ENCODE data around the gene TBC1D22A. TPM values are rescaled to one million over a fixed set of nuclear protein-coding genes. Genes with fewer than 3 reads are reported as not detected.

TBC1D22A gene
- total RNA-seq, 1 donor from 2014 or later: 10.6 TPM

DNA sequence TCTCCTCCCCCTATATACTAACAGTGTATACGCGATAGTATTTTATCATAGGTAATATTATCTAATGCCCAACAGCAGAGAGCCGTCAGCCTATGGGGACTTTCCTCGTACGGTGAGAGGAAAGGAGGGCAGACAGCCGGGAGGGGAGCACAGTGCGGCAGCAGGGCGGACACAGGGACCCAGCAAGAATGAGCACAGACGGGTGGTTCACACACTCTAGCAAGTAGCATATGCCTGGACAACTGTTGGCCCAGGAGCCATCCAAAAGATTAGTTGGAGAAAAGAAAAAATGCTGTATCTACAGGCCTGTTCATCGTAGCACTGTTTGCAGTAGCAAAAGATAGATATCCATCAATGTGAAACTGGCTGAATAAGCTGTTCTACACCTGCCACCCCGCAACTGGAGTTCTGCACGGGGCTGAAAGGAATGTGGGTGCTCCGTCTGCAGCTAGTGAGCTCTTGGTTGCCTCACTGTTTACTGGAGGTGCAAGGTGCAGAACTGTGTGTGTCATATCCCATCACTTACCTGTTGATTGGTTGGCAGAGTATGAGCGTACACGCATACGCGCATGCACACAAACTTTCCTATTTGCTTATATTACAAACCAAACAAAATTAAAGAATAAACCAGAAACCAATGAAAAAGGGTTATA is 324.3 kb downstream of the TBC1D22A start:
- Histone ChIP-seq H4K20me1 (ENCODE audit: low read depth) (peaks cover 5% of the 10 kb centered on the region), H3K4me3 (no peak overlapping the region), H3K9me3 (ENCODE audit: low read depth) (no peaks in the 10 kb centered on the region), H3K4me2 (no peak overlapping the region), H3K36me3 (no peaks in the 10 kb centered on the region), H3F3A (ENCODE audit: low read depth) (no peaks in the 10 kb centered on the region), H3K9ac (no peak overlapping the region), H3K27me3 (no peaks in the 10 kb centered on the region), H3K79me2 (ENCODE audit: low read depth) (no peaks in the 10 kb centered on the region), H3K4me1 (peaks cover 3% of the 10 kb centered on the region), H3K27ac (no peak overlapping the region), H2AFZ (replicated peaks) (no peak overlapping the region)
- Mint-ChIP-seq H3K27ac (no peak overlapping the region), H3K36me3 (no peaks in the 10 kb centered on the region), H3K4me1 (peaks cover 35% of the 10 kb centered on the region), H3K27me3 (ENCODE audit: insufficient read depth, low read depth) (peaks cover 10% of the 10 kb centered on the region), H3K4me3 (no peak overlapping the region), H3K9me3 (no peaks in the 10 kb centered on the region)
- DNase-seq (ENCODE audit: low spot score): no peak
- TF ChIP-seq, protein P1, sequence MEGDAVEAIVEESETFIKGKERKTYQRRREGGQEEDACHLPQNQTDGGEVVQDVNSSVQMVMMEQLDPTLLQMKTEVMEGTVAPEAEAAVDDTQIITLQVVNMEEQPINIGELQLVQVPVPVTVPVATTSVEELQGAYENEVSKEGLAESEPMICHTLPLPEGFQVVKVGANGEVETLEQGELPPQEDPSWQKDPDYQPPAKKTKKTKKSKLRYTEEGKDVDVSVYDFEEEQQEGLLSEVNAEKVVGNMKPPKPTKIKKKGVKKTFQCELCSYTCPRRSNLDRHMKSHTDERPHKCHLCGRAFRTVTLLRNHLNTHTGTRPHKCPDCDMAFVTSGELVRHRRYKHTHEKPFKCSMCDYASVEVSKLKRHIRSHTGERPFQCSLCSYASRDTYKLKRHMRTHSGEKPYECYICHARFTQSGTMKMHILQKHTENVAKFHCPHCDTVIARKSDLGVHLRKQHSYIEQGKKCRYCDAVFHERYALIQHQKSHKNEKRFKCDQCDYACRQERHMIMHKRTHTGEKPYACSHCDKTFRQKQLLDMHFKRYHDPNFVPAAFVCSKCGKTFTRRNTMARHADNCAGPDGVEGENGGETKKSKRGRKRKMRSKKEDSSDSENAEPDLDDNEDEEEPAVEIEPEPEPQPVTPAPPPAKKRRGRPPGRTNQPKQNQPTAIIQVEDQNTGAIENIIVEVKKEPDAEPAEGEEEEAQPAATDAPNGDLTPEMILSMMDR (IDR thresholded peaks at IDR 0.05): no peak
- TF ChIP-seq EZH2phosphoT487 (IDR thresholded peaks at IDR 0.05) (no peak), EZH2 (IDR thresholded peaks at IDR 0.05) (no peak)

- Histone ChIP-seq H3K27ac (no peak overlapping the region), H3F3A (ENCODE audit: low read depth) (no peaks in the 10 kb centered on the region), H3K9ac (no peak overlapping the region), H3K27me3 (no peaks in the 10 kb centered on the region), H3K4me3 (no peak overlapping the region), H4K20me1 (ENCODE audit: low read depth) (peaks cover 5% of the 10 kb centered on the region), H3K4me1 (peaks cover 11% of the 10 kb centered on the region), H3K4me2 (no peak overlapping the region), H3K9me3 (ENCODE audit: low read depth) (no peaks in the 10 kb centered on the region), H2AFZ (replicated peaks) (no peak overlapping the region), H3K79me2 (ENCODE audit: low read depth) (no peaks in the 10 kb centered on the region), H3K36me3 (no peaks in the 10 kb centered on the region)
- H3K4me3 Mint-ChIP-seq: no peak overlapping the region
- H3K9me3 Mint-ChIP-seq: peaks cover 4% of the 10 kb centered on the region
- H3K27me3 Mint-ChIP-seq (ENCODE audit: insufficient read depth, low read depth): peaks cover 12% of the 10 kb centered on the region
- peaks cover 51% of the 10 kb centered on the region for H3K4me1 Mint-ChIP-seq
- DNase-seq (ENCODE audit: low spot score): no peak
- H3K36me3 Mint-ChIP-seq: no peaks in the 10 kb centered on the region
- H3K27ac Mint-ChIP-seq: peak overlapping the region; percentile 13
- TF ChIP-seq EZH2 (IDR thresholded peaks at IDR 0.05) (no peak), EZH2phosphoT487 (IDR thresholded peaks at IDR 0.05) (no peak)
- TF ChIP-seq, protein P1 (IDR thresholded peaks at IDR 0.05): no peak
Observed at GRCh38 chr22:47088480-47089158, 326.2 kb downstream of the TBC1D22A start.

DNA sequence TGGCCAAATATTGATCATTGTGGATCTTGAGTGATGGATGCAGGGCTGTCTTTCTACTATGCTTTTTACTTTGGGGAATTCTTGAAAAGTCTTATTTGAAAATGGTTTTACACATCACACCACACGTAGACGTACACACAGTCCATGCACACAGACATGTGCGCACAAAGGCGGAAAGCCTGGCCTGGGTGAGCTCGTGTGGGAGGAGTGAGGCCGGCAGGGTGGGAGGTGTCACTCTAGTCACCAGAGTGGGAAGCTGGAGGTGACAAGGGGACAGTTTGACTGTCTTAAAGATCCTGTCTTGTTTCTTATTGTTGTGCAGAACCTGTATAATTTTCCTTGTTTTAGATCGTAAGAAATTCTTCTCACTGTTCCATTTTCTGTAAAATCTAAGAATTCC is 326.9 kb downstream of the TBC1D22A start:
- H3K27me3 ChIP-seq: no peaks in the 10 kb centered on the region
- H3K9ac ChIP-seq: no peak overlapping the region
- no peak overlapping the region for H3K4me3 ChIP-seq
- no peak overlapping the region for H3K4me2 ChIP-seq
- H3K9me3 ChIP-seq (ENCODE audit: low read depth): no peaks in the 10 kb centered on the region
- Mint-ChIP-seq H3K4me3 (no peak overlapping the region), H3K27me3 (ENCODE audit: insufficient read depth, low read depth) (peaks cover 12% of the 10 kb centered on the region), H3K27ac (no peak overlapping the region), H3K36me3 (peaks cover 1% of the 10 kb centered on the region), H3K9me3 (peaks cover 12% of the 10 kb centered on the region), H3K4me1 (peaks cover 53% of the 10 kb centered on the region)
- no peak for DNase-seq (ENCODE audit: low spot score)
- H3K4me1 ChIP-seq: peaks cover 8% of the 10 kb centered on the region
- H3K36me3 ChIP-seq: no peaks in the 10 kb centered on the region
- H3K79me2 ChIP-seq (ENCODE audit: low read depth): no peaks in the 10 kb centered on the region
- H3K27ac ChIP-seq: no peak overlapping the region
- H3F3A ChIP-seq (ENCODE audit: low read depth): no peaks in the 10 kb centered on the region
- TF ChIP-seq, protein P1 (IDR thresholded peaks at IDR 0.05): no peak
- TF ChIP-seq EZH2 (IDR thresholded peaks at IDR 0.05): no peak
- TF ChIP-seq EZH2phosphoT487 (IDR thresholded peaks at IDR 0.05): no peak
- H2AFZ ChIP-seq (replicated peaks): no peak overlapping the region
- H4K20me1 ChIP-seq (ENCODE audit: low read depth): peaks cover 5% of the 10 kb centered on the region

Data from neural progenitor cell (in vitro differentiated cells).